KMS-11 (cell line): ENCODE results near the gene PAPOLA.

ENCODE experiments used
- H2AFZ ChIP-seq: fragments of 200-600 bp; sonication (generic); 2 replicates; pipeline ENCODE4 v1.6.1; 2016; ENCODE audit warnings: antibody characterized with exemption, mixed run types, low read depth
- H3K27ac ChIP-seq: fragments of 200-600 bp; sonication (generic); 2 replicates; pipeline ENCODE4 v1.6.1; 2016; ENCODE audit warnings: mild to moderate bottlenecking, mixed run types
- H3K27me3 ChIP-seq: fragments of 200-600 bp; sonication (generic); 2 replicates; pipeline ENCODE4 v1.6.1; 2017; ENCODE audit warnings: mild to moderate bottlenecking, low read depth, mixed run types, moderate library complexity; ENCODE audit not compliant: insufficient read depth
- H3K36me3 ChIP-seq: fragments of 200-600 bp; sonication (generic); 2 replicates; pipeline ENCODE4 v1.6.1; 2017; ENCODE audit warnings: mild to moderate bottlenecking, mixed run types; ENCODE audit not compliant: insufficient read depth
- H3K4me1 ChIP-seq: fragments of 200-600 bp; sonication (generic); 2 replicates; pipeline ENCODE4 v1.6.1; 2016; ENCODE audit warnings: mild to moderate bottlenecking, low read depth, mixed run types; ENCODE audit not compliant: poor library complexity, severe bottlenecking
- H3K4me2 ChIP-seq: fragments of 200-600 bp; sonication (generic); 2 replicates; pipeline ENCODE4 v1.7.0; 2016; ENCODE audit warnings: mild to moderate bottlenecking, mixed run types
- H3K4me3 ChIP-seq: fragments of 200-600 bp; sonication (generic); IDR thresholded peaks from 2 replicates; pipeline ENCODE4 v1.6.1; 2017; ENCODE audit warnings: low read depth, low read length, mixed read lengths; ENCODE audit not compliant: insufficient read depth
- H3K79me2 ChIP-seq: fragments of 200-600 bp; sonication (generic); 2 replicates; pipeline ENCODE4 v1.6.1; 2016; ENCODE audit warnings: low read depth, mixed run types; ENCODE audit not compliant: insufficient read depth
- H3K9ac ChIP-seq: fragments of 200-600 bp; sonication (generic); 2 replicates; pipeline ENCODE4 v1.6.1; 2016; ENCODE audit warnings: mild to moderate bottlenecking, mixed run types
- H4K20me1 ChIP-seq: fragments of 200-600 bp; sonication (generic); 2 replicates; pipeline ENCODE4 v1.6.1; 2016; ENCODE audit warnings: mild to moderate bottlenecking, mixed run types; ENCODE audit not compliant: insufficient read depth
- CTCF ChIP-seq: fragments of 200-600 bp; sonication (generic); conservative IDR thresholded peaks from 2 replicates; pipeline ENCODE4 v1.6.1; 2017; ENCODE audit warnings: low read depth, mild to moderate bottlenecking, antibody characterized with exemption, low read length, moderate library complexity, mixed read lengths

PAPOLA gene

DNA sequence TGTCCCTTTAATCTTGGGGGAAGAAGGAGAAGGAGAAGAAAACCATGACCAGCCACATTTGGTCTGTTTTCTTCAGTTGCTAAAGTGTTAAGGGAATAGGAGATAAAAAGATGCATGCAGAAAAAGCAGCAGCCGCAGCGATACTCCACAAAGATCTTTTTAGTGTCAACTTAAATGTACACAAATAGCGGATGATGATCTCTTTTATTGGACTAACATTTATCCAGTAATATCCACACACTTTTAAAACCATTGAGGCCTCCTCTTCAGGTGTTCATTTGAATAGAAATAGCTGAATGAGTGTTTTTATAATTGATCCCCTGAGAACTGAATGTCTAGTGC, 83.5 kb downstream of the PAPOLA start:
- no peaks in the 10 kb centered on the region for H3K4me1 ChIP-seq
- H3K79me2 ChIP-seq = no peaks in the 10 kb centered on the region
- H2AFZ ChIP-seq = no peak overlapping the region
- H3K4me2 ChIP-seq = no peak overlapping the region
- no peak for TF ChIP-seq CTCF
- H4K20me1 ChIP-seq = no peaks in the 10 kb centered on the region
- no peak overlapping the region for H3K4me3 ChIP-seq
- no peak overlapping the region for H3K9ac ChIP-seq
- H3K36me3 ChIP-seq = no peaks in the 10 kb centered on the region
- H3K27me3 ChIP-seq = no peaks in the 10 kb centered on the region
- H3K27ac ChIP-seq = no peak overlapping the region

DNA sequence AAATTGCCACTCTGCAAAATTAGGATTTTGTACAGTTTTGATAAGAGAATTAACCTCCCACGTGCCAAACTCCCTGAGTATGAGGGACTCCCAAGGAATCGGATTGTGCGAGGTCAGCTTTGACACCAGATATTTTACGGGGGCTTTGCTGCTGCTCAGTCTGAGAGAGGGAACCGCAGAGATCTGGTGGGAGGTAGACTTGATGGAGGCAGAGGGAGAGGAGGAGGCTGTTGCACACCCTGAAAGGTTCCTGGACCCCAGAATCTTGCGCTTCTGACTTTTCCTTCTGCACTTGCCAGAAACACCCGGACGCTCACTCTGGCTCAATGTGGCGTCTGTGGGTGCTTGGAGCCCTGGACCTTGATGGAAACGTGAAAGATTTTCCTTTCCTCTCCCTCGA, 83.9 kb downstream of the PAPOLA start:
- Histone ChIP-seq H3K4me2 (no peak overlapping the region), H3K27me3 (no peaks in the 10 kb centered on the region), H3K27ac (no peak overlapping the region), H4K20me1 (no peaks in the 10 kb centered on the region), H3K4me1 (no peaks in the 10 kb centered on the region), H2AFZ (no peak overlapping the region), H3K9ac (no peak overlapping the region), H3K4me3 (no peak overlapping the region), H3K36me3 (no peaks in the 10 kb centered on the region), H3K79me2 (no peaks in the 10 kb centered on the region)
- no peak for TF ChIP-seq CTCF

GRCh38 chr14:96586921-96587822, 85.0 kb downstream of the PAPOLA start:
- Histone ChIP-seq H3K36me3 (no peaks in the 10 kb centered on the region), H4K20me1 (no peaks in the 10 kb centered on the region), H3K27me3 (no peaks in the 10 kb centered on the region), H3K27ac (no peak overlapping the region), H3K4me3 (no peak overlapping the region), H3K79me2 (no peaks in the 10 kb centered on the region), H2AFZ (no peak overlapping the region), H3K9ac (no peak overlapping the region), H3K4me1 (no peaks in the 10 kb centered on the region), H3K4me2 (no peak overlapping the region)
- no peak for TF ChIP-seq CTCF

DNA sequence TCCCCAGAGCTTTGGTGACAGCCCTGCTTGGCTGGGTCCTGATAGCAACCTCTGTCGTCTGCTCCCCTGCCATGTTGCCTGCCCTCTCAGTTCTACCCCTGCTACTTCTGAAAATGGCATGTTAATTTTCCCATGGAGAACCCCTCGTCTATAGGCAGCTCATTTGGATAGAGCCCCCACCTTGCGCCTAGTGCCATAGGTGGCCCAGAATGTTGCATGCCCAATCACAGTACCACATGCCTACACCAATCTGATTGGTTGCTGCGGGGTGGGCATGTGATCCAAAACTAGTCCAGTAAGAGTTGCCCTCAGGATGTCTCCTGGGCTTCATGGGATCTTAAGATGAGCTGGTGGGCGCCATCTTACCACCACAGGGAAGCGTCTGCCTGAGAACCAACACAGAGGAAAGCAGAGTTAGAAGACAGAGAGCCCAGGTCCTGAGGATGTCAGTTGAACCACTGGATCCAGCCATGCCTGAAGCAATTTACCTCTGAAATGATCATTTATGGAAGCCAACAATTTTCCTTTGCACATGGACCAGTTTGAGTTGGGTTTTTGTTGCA, 85.7 kb downstream of the PAPOLA start:
- Histone ChIP-seq H3K27me3 (no peaks in the 10 kb centered on the region), H3K4me1 (no peaks in the 10 kb centered on the region), H3K4me2 (no peak overlapping the region)

More for the DNA sequence above, 85.7 kb downstream of the PAPOLA start:
- no peak overlapping the region for H3K4me3 ChIP-seq
- H3K9ac ChIP-seq = no peak overlapping the region
- H3K36me3 ChIP-seq = no peaks in the 10 kb centered on the region
- no peak overlapping the region for H2AFZ ChIP-seq
- TF ChIP-seq CTCF = no peak
- no peaks in the 10 kb centered on the region for H3K79me2 ChIP-seq
- H4K20me1 ChIP-seq = no peaks in the 10 kb centered on the region
- no peak overlapping the region for H3K27ac ChIP-seq
